Suprapubic skin (tissue), 4 donors: Measurements from ENCODE around the gene NDC1.

ENCODE experiments used
- EP300 ChIP-seq: sonication (generic); formaldehyde crosslinking; IDR thresholded peaks from one replicate; pipeline ENCODE4 v1.6.1; 2017; ENCODE audit warnings: antibody characterized with exemption
- POLR2A ChIP-seq, 2 donors: fragments of 450-650 bp; IDR thresholded peaks; one replicate each; pipeline ENCODE4 v1.6.1; 2017; ENCODE audit warnings: antibody characterized with exemption in 2 of 2, mild to moderate bottlenecking in 2 of 2, moderate library complexity in 2 of 2
- POLR2AphosphoS5 ChIP-seq, 3 donors: sonication (generic); formaldehyde crosslinking; IDR thresholded peaks; one replicate each; pipeline ENCODE4 v1.6.1; 2017; ENCODE audit warnings: antibody characterized with exemption in 3 of 3
- TF ChIP-seq, protein P1 (sequence below), 2 donors: fragments of 200-600 bp in 1 of 2; fragments of 450-650 bp in 1 of 2; sonication (generic) in 1 of 2; IDR thresholded peaks; one replicate each; pipeline ENCODE4 v1.5.1; 2016 to 2019; ENCODE audit warnings: antibody characterized with exemption in 2 of 2, mild to moderate bottlenecking in 1 of 2, moderate library complexity in 1 of 2

DNA sequence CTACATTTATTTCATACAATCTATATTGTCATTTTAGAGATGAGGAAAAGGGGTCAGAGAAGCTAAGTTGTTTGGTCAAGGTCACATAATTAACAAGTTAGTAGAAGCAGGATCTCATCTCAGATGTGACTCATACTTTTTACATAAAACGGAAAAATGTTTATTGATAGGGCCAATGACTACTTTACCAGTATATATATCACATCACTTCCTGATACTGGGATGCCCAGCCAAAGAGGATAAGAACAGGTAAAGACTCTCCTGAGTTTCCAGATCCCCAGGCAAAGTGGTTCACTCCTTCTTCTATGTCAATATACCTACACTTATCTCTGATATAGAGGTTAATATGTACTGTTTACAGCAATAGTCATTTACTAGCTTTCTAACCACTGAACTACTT is 30.5 kb upstream of the NDC1 start:
- TF ChIP-seq, protein P1, sequence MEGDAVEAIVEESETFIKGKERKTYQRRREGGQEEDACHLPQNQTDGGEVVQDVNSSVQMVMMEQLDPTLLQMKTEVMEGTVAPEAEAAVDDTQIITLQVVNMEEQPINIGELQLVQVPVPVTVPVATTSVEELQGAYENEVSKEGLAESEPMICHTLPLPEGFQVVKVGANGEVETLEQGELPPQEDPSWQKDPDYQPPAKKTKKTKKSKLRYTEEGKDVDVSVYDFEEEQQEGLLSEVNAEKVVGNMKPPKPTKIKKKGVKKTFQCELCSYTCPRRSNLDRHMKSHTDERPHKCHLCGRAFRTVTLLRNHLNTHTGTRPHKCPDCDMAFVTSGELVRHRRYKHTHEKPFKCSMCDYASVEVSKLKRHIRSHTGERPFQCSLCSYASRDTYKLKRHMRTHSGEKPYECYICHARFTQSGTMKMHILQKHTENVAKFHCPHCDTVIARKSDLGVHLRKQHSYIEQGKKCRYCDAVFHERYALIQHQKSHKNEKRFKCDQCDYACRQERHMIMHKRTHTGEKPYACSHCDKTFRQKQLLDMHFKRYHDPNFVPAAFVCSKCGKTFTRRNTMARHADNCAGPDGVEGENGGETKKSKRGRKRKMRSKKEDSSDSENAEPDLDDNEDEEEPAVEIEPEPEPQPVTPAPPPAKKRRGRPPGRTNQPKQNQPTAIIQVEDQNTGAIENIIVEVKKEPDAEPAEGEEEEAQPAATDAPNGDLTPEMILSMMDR (IDR thresholded peaks at IDR 0.05) = no peak
- no peak for TF ChIP-seq POLR2A (IDR thresholded peaks at IDR 0.05)
- no peak for TF ChIP-seq EP300
- no peak for TF ChIP-seq POLR2AphosphoS5 (IDR thresholded peaks at IDR 0.05)
